ENCODE measurements around the gene NOL4L. TPM values are rescaled to one million over a fixed set of nuclear protein-coding genes. Genes with fewer than 3 reads are reported as not detected.

Gene NOL4L, protein sequence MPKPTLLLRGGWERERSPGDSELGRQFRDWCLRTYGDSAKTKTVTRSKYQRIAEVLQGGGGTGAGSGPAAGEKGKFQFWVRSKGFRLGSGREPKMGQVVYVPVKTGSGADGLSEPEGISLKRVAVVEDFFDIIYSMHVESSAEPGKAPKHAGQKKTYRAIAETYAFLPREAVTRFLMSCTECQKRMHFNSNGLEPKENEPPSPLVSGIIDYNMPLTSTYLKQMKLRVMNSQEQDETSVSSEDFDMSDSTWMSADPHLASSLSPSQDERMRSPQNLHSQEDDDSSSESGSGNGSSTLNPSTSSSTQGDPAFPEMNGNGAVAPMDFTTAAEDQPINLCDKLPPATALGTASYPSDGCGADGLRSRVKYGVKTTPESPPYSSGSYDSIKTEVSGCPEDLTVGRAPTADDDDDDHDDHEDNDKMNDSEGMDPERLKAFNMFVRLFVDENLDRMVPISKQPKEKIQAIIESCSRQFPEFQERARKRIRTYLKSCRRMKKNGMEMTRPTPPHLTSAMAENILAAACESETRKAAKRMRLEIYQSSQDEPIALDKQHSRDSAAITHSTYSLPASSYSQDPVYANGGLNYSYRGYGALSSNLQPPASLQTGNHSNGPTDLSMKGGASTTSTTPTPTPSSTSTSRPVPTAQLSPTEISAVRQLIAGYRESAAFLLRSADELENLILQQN
- 1.0 to 2.0 TPM (median 1.1 TPM) in 3 replicates for polyA plus RNA-seq
- 2.6 TPM for polyA plus RNA-seq (2011; ENCODE audit: low read depth)
- polyA plus RNA-seq (2011; cell fraction: cytosol; rRNA removed), result 1.8 and 3.4 TPM in 2 replicates
- polyA plus RNA-seq (2011; cell fraction: nucleus; rRNA removed), result 4.6 and 6.0 TPM in 2 replicates
- 2.1 and 2.4 TPM in 2 replicates for polyA plus RNA-seq (2012; ENCODE audit: low replicate concordance)
- polyA minus RNA-seq, result 1.0 to 9.8 TPM (median 1.1 TPM) in 3 replicates
- polyA minus RNA-seq (2011; cell fraction: cytosol; rRNA and poly(A)+ RNA removed), result 3.1 TPM
- 3.1 and 4.2 TPM in 2 replicates for polyA minus RNA-seq (2011; cell fraction: nucleus; rRNA and poly(A)+ RNA removed)

DNA sequence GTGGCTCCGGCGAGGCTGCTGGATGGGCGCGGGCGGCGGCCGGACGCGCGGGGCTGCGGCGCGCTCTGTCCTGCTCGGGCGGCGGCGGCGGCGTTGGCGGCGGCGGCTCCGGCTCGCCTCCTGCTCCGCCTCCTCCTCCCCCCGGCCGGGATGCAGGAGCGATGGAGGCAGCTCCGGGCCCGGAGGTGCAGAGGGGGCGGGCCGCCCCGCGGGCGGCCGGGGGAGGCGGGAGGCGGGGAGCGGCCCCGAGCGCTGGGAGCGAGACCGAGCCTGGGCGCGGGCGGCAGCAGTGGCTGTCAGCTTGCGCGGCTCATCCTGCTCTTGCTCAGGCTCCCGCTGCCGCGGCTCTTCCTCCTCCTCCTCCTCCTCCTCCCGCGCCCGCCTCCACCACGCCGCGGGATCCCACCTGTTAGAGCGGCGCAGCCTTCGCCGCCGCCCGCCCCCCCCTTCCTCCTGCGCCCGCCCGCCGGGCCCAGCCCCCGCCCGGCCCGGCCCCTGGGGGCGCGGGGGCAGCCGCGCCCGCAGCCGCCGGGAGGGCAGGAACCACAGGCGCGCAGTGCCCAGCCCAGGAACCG lies at the start of gene NOL4L:
Gene NOL4L, minus strand, starts transcription at position 323 of the 575 bp plus-strand sequence. CDS start 443 bp downstream, outside the sequence.
- H3K9me3 ChIP-seq (ENCODE audit: control insufficient read depth, low read depth, low read length), result no peaks in the 10 kb centered on the region
- no peak for TF ChIP-seq EZH2 (IDR thresholded peaks at IDR 0.05; ENCODE audit: low read length)
- TF ChIP-seq, protein P1, sequence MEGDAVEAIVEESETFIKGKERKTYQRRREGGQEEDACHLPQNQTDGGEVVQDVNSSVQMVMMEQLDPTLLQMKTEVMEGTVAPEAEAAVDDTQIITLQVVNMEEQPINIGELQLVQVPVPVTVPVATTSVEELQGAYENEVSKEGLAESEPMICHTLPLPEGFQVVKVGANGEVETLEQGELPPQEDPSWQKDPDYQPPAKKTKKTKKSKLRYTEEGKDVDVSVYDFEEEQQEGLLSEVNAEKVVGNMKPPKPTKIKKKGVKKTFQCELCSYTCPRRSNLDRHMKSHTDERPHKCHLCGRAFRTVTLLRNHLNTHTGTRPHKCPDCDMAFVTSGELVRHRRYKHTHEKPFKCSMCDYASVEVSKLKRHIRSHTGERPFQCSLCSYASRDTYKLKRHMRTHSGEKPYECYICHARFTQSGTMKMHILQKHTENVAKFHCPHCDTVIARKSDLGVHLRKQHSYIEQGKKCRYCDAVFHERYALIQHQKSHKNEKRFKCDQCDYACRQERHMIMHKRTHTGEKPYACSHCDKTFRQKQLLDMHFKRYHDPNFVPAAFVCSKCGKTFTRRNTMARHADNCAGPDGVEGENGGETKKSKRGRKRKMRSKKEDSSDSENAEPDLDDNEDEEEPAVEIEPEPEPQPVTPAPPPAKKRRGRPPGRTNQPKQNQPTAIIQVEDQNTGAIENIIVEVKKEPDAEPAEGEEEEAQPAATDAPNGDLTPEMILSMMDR (optimal IDR thresholded peaks at IDR 0.05 in 1 of 3, IDR thresholded peaks at IDR 0.05 in 1 of 3, conservative IDR thresholded peaks at IDR 0.05 in 1 of 3; ENCODE audit: extremely low read depth in 1 of 3, insufficient read depth in 2 of 3, low read length in 3 of 3), result no peak
- H3K36me3 ChIP-seq (ENCODE audit: control insufficient read depth in 2 of 2, extremely low read depth in 1 of 2, insufficient read depth in 2 of 2, low read length in 2 of 2), result no peaks in the 10 kb centered on the region
- H3K27me3 ChIP-seq (ENCODE audit: control insufficient read depth, extremely low read depth, insufficient read depth, low read length), result peaks cover 49% of the 10 kb centered on the region
- dilution Hi-C loops (cut with MboI; ENCODE audit: extremely low pct_ligation_motif_present, low sequenced_read_pairs), result no loop called here
- FAIRE-seq (no peak), DNase-seq (ENCODE audit: low read depth, low spot score) (no peak)
- peak within 1 kb of the TSS; percentile 67 for H3K4me2 ChIP-seq (ENCODE audit: control insufficient read depth, extremely low read depth, insufficient read depth, low read depth, low read length)
- H3K9me1 ChIP-seq (ENCODE audit: control insufficient read depth, extremely low read depth, insufficient read depth, low read length), result no peaks in the 10 kb centered on the region
- H4K20me1 ChIP-seq (ENCODE audit: control insufficient read depth, extremely low read depth, insufficient read depth, low read length), result no peaks in the 10 kb centered on the region
- H3K79me2 ChIP-seq (ENCODE audit: control insufficient read depth, insufficient read depth, low read length), result no peaks in the 10 kb centered on the region
- no peak within 1 kb of the TSS for H3K9ac ChIP-seq (ENCODE audit: control insufficient read depth, extremely low read depth, insufficient read depth, low read length)
- no peak within 1 kb of the TSS for H3K27ac ChIP-seq (ENCODE audit: control insufficient read depth, insufficient read depth, low read length)
- H2AFZ ChIP-seq (ENCODE audit: control insufficient read depth, low read length), result peak within 1 kb of the TSS; percentile 46
- H3K4me1 ChIP-seq (ENCODE audit: control insufficient read depth, extremely low read depth, insufficient read depth, low read length), result peaks cover 8% of the 10 kb centered on the region
- peak within 1 kb of the TSS; percentile 54 to 60 (median 56) for H3K4me3 ChIP-seq (ENCODE audit: control insufficient read depth in 2 of 3, extremely low read depth in 1 of 3, insufficient read depth in 2 of 3, low read depth in 1 of 3, low read length in 3 of 3)

DNA sequence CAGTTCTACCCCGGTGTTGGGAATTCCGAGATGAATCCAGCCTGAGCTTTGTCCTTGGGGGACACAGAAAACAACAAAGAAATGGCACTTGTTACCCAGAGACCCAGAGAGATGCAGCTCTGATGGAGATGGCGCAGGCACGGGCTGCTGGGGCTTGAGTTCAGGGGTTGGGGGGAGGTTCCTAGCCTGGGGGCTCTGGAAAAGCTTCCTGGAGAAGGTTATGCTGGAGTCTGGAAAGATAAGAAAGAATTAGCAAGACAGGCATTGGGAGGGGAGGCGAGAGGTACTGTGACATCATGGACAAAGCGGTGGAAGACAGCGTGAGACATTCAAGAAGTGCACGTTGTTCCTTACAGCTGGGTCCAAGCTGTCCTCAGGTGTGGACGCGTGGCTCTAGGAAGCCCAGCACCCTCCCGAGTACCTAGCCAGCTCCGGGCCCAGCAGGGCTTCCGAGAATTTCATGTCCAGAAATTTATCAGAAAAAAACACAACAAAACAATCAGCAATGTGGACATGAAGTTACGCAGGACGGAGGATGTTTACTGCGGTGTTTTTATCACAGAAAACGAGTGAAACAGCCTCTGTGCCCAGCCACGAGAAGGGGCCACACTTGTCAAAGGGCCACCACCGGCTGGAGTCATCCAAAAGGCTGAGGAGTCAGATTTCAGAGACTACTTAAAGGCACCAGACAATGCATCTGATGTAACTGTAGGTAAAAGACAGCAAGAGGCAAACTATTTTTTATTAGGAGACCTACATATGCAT lies 49.1 kb upstream of the NOL4L start:
- Histone ChIP-seq H2AFZ (ENCODE audit: control insufficient read depth, low read length) (no peak overlapping the region), H3K79me2 (ENCODE audit: control insufficient read depth, insufficient read depth, low read length) (no peaks in the 10 kb centered on the region), H3K27me3 (ENCODE audit: control insufficient read depth, extremely low read depth, insufficient read depth, low read length) (peaks cover 14% of the 10 kb centered on the region), H3K9me1 (ENCODE audit: control insufficient read depth, extremely low read depth, insufficient read depth, low read length) (no peaks in the 10 kb centered on the region), H4K20me1 (ENCODE audit: control insufficient read depth, extremely low read depth, insufficient read depth, low read length) (no peaks in the 10 kb centered on the region), H3K9me3 (ENCODE audit: control insufficient read depth, low read depth, low read length) (no peaks in the 10 kb centered on the region), H3K9ac (ENCODE audit: control insufficient read depth, extremely low read depth, insufficient read depth, low read length) (no peak overlapping the region), H3K4me2 (ENCODE audit: control insufficient read depth, extremely low read depth, insufficient read depth, low read depth, low read length) (no peak overlapping the region), H3K4me1 (ENCODE audit: control insufficient read depth, extremely low read depth, insufficient read depth, low read length) (peaks cover 7% of the 10 kb centered on the region), H3K4me3 (ENCODE audit: control insufficient read depth in 2 of 3, extremely low read depth in 1 of 3, insufficient read depth in 2 of 3, low read depth in 1 of 3, low read length in 3 of 3) (no peak overlapping the region), H3K36me3 (ENCODE audit: control insufficient read depth in 2 of 2, extremely low read depth in 1 of 2, insufficient read depth in 2 of 2, low read length in 2 of 2) (no peaks in the 10 kb centered on the region), H3K27ac (ENCODE audit: control insufficient read depth, insufficient read depth, low read length) (no peak overlapping the region)
- FAIRE-seq (no peak), DNase-seq (ENCODE audit: low read depth, low spot score) (no peak)
- no peak for TF ChIP-seq EZH2 (IDR thresholded peaks at IDR 0.05; ENCODE audit: low read length)
- TF ChIP-seq, protein P1 (optimal IDR thresholded peaks at IDR 0.05 in 1 of 3, IDR thresholded peaks at IDR 0.05 in 1 of 3, conservative IDR thresholded peaks at IDR 0.05 in 1 of 3; ENCODE audit: extremely low read depth in 1 of 3, insufficient read depth in 2 of 3, low read length in 3 of 3), result no peak
- dilution Hi-C loops (cut with MboI; ENCODE audit: extremely low pct_ligation_motif_present, low sequenced_read_pairs), result loop anchor here (25.0 kb wide), 1 partner anchor 122 kb away; no protein-coding TSS in a partner anchor

All from keratinocyte (primary cell).